ENCODE results near the gene HSPB3.
"Not testable (repeated sequence)": the region's sequence is repeated elsewhere in the genome, so short reads cannot be mapped to it uniquely, and the experiment has no call there.

The HSPB3 gene, protein sequence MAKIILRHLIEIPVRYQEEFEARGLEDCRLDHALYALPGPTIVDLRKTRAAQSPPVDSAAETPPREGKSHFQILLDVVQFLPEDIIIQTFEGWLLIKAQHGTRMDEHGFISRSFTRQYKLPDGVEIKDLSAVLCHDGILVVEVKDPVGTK

DNA sequence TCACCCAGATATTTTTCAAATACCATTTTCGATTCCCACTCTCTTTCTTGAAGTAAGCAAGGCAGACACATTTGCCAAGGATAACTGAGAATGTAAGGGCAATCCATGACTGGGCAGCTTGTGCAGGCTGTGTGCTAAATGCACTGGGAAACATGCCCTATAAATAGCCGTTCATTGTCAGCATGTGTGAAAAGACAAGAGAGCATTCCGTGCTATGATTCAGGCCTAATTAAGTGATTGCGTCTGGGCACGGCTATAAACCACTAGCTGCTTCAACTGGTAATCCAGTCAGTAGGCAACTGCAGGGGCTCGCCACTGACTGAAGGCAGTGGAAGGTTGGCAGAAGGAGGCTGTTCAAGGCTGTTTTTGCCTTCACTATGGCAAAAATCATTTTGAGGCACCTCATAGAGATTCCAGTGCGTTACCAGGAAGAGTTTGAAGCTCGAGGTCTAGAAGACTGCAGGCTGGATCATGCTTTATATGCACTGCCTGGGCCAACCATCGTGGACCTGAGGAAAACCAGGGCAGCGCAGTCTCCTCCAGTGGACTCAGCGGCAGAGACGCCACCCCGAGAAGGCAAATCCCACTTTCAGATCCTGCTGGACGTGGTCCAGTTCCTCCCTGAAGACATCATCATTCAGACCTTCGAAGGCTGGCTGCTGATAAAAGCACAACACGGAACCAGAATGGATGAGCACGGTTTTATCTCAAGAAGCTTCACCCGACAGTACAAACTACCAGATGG is at the start of gene HSPB3:
HSPB3 (plus strand) TSS at position 287 of the 745 bp plus-strand sequence; CDS start at position 378, 91 bp downstream.
- DNase-seq: no peak

DNA sequence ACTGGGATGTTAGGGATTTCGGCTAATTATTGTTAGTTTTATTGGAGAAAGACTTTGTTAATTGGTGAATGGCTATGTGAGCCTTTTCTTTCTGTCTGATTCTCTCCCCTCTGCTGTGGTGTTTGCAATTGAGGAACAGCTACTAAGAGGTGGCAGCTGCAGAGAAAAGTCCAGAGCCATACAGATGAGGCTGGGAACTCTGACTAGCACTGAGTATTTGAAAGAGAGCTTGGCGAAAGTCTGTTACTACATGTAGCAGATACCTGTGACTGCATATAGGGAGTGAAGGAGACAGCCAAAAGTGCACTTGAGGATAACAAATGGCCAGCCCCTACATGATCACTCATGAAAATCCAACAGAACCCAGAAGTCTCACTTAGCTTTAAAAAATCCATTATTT is 44.3 kb upstream of the HSPB3 start:
- DNase-seq: no peak

DNA sequence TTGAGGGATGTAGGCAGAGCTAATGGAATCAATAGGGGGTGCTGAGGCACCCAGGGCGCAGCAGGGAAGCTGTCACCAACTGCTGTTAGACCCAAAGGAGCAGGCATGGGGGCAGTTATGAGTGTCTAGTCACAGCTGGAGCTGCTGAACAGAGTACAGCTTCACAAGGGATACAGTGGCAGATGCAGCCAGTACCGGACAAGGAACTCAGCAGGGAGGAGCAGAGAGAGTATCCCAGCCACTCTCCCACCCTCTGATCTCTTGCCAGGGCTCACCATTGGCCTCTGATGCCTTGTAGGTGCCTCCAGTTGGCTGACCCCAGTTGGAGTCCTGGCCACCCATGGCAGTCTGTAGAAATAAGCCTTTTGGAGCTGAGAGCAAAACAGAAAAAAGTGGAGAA is 42.6 kb upstream of the HSPB3 start:
- DNase-seq: no peak

DNA sequence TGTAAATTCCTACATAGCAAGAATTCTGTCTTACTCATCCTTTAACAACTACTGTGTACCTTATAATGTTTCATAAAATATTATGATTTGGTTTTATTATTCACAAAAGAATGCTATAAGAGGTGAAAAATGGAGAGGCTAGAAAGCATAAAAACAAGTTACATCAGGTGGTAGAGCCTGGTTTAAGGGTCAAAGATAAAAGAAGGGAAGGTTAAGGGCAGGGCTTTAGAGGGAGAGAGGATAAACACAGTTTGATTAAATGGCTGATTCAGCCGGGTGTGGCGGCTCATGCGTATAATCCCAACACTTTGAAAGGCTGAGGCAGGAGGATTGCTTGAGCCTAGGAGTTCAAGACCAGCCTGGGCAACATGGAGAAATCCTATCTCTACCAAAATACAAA is 40.4 kb upstream of the HSPB3 start:
- DNase-seq: no peak

DNA sequence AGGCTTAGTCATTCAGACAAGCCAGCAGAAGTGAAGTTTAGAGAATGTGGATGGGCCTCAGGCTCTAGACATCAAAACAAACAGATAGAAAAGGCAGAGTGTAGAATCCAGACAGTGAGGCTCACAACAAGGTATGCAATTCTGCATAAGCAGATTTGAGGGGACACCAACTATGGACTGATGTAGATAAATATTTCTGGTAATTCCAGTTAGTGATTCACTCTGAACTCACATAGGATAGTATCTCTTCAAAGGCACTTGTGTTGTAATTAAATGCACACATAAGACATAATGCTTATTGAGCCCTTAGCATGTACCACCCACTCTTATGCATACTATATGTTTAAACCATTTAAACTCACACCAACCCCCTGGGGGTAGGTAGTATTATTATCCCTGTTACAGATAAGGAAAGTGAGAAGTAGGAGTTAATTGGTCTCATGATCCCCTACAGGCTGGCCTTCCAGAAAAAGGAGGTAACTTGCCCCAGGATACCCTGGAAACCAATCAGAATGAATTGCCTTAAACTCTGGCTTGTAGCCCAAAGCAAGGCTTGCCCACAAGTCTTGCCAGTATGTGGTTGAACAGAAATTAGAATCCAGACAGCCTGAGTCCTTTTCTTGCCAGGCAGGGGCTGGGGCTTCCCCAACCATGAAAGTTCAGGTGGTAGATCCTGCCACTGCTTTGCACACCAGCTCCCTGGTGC is 39.5 kb upstream of the HSPB3 start:
- no peak for DNase-seq

DNA sequence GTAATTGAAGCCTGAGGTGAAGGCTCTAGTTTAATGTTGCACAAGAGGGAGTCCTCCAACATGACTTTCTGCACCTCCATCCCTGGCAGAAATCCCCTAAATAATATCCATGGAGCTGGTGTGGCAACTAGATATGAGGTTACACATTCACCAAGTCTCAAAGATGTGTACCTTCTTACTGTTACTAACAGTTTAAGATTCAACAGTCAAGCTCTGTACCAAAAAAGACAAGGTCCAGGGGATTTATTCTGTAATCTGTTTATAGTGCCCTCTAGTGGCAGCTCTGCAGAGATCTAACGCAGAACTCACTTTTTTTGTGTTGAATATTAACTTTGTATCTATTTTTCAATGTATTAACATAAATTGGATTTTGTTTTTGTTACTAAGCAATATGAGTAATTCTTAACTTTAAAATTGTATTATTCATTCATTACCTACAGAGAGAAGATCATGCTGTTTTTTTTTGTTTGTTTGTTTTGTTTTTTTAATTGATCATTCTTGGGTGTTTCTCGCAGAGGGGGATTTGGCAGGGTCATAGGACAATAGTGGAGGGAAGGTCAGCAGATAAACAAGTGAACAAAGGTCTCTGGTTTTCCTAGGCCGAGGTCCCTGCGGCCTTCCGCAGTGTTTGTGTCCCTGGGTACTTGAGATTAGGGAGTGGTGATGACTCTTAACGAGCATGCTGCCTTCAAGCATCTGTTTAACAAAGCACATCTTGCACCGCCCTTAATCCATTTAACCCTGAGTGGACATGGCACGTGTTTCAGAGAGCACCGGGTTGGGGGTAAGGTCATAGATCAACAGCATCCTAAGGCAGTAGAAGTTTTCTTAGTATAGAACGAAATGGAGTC is 35.7 kb upstream of the HSPB3 start:
- DNase-seq: peak; percentile 53

DNA sequence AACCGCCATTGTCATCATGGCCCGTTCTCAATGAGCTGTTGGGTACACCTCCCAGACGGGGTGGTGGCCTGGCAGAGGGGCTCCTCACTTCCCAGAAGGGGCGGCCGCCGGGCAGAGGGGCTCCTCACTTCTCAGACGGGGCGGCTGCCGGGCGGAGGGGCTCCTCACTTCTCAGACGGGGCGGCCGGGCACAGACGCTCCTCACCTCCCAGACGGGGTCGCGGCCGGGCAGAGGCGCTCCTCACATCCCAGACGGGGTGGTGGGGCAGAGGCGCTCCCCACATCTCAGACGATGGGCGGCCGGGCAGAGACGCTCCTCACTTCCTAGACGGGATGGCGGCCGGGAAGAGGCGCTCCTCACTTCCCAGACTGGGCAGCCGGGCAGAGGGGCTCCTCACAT is 35.0 kb upstream of the HSPB3 start:
- not testable (repeated sequence) for DNase-seq

DNA sequence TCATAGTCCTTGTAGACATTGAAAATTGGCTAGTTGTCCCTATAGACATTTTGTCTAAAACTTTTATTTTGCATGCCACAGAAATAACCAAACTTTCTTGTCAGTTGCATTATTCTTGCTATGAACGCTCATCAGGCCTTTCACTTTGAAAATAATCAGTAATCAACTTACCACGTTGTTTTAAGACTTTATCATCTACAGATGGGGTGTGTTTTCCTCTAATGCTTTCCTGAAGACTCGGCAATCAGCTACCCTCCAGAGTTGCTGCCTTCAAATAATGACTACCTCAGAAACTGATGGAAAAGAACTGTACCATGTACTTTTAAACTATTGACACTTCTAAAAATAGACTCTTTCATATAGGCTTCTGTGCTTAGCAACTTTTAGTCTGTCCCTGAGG is 33.5 kb upstream of the HSPB3 start:
- DNase-seq: no peak

DNA sequence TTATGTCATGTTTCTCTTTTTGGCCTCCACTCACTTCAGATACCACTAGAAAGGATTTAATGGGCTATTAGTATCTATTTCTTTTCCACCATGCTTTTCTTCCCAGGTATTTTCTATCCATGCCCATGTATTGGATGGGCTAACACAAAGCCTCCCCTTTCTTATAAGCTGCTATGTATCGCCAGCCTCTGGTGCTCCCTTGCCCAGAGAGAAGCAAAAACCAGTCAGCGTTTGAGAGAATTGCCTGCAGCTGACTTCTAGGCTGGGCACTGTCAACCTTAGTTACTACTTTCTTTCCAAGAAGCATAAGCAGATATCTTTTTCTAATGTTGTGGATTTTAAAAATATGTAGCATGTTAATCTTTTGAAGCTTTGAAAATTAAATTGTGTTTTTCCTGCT is 30.2 kb upstream of the HSPB3 start:
- no peak for DNase-seq

DNA sequence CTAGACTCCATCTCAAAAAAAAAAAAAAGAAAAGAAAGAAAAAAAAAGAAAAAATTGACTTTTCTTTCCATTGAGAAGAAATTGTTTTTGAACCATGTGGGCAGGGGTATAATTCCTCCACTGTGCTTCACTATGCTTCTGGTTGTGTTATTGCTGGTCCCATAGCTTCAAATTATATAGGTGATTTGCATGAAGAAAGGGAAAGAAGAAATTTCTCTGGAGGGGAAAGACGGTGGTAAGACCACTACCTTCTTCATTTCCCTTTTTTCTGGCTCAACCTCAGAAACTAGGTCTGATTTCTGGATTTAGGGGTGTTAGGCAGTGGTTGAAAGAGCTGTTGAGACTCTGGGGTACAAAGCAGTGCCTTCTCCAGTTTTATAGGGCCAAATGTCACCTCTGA is 29.3 kb upstream of the HSPB3 start:
- no peak for DNase-seq

DNA sequence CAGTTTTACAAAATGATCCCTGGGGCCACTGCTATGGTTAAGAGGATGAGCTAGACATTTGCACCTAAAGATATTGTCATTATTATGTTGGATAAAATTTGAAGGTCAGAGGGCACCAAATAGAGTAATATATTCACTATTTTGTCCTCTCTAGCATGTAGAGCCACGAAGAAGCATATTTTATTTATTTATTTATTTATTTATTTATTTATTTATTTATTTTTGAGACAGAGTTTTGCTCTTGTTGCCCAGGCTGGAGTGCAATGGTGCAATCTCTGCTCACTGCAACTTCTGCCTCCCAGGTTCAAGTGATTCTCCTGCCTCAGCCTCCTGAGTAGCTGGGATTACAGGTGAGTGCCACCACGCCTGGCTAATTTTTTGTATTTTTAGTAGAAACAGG is 20.8 kb upstream of the HSPB3 start:
- not testable (repeated sequence) for DNase-seq

DNA sequence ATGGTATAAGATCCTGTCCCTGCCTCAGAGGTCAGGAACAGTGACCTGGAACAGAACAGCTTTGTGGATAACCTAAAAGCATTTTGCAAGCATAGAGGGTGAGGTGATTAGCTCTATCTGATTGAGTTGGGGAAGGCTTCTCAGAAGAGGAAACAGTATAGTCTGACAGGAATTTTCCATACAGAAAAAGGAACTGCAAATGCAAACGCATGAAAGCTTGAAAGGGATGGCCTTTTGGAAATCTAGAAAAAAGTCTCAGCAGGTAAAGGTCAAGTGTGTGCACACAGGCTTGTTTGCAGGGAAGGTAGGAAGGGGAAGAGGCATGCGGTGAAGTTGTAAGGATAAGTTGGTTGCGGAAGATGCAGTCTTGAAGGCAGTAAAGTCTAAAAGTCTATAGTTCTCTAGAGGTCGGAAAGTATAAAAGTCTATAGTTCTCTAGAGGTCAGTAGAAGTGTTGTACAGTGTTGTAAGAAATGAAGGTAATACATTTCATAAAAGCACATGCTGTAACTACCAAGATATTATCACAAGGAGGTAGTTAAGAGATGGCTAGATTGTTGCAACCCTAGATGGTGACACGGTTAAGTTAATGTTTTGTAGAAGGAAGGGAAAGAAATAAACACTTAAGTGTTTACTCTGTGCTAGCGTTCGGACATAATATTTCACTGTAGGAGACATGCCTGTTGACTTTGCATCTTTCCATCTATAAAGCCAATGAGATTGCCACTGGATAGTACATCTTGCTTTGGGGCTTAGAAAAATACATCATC is 16.7 kb upstream of the HSPB3 start:
- DNase-seq: no peak

DNA sequence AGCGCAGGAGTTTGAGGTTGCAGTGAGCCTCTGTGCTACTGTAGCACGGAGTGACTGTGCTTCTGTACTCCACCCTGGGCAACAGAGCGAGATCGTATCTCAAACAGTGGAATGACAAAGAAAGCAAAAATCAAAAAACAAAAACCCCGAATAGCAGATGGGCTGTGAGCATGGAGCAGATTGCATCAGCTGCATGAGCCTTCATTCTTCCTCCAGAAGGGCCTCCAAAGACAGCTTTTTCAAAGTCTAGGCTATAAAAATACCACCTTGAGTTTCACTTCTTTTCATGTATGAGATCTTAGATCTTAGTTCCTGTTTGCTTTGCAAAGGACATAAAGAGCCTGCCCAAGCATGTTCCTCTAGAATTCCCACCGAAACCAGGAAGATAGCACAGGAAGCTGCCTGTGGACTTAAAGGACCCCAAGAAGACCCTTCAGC is 15.0 kb upstream of the HSPB3 start:
- DNase-seq: no peak

DNA sequence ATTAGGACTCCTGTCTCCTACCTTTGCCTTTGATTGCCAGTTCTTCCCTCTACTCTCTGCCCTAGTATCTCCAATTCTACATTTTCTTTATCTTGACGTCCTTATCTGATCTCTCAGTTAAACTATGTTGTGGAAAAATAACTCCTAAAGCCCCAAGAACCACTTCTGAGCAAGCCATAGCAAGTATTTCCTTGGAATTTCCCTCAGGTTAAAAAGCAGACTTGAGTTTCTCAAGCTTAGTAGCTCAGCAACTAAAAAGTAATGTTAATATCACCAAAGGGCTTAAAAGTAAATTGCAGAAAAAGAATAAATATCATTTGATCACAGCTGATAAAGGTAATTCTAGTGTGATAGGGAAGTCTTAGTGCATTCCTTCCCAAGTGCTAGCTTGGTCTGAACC is 13.2 kb upstream of the HSPB3 start:
- no peak for DNase-seq

DNA sequence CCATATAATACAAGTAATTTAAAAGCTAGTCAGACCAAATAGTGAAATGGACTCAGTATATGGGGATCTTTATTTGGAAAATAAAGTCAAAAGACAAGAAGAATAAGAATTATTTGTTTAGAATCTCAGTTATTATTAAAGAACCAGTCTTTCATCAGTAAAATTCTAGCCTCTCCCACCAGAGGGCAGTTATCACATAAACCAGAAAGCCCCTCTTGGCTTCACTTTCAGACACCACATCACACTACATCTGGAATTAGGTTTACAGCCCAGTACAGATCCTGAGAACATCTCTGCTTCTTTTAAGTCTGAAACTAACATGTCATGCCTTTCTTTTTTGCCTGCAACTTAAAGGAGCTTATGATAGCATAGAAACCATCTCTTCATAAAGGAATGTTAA is 12.2 kb upstream of the HSPB3 start:
- peak; percentile 23 for DNase-seq

DNA sequence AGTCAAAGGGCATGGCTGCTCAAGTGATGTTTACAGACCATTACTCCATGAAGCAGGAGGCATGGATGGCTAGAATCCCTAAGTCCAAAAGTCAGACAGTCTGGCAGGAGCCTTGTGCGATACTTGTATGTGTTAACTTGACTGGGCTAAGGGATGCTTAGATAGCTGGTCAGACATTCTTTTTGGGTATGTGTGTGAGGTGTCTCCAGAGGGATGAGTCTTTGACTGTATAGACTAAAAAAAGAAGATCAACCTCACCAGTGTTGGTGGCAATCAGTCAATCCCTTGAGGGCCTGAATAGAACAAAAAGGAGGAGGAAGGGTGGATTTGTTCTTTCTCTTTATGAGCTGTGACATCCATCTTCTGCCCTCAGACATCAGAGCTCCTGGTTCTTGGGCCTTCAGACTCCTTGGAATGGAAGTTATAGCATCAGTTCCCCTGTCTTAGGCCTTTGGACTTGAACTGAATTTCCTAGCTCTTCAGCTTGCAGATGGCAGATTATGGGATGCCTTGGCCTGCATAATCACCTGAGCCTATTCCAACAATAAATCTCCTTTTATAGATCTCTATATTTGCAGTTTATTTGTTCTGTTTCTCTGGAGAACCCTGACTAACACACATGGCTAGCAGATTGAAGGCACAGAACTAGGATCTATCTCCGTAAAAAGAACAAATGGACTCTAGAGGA is 9.7 kb upstream of the HSPB3 start:
- DNase-seq: no peak

DNA sequence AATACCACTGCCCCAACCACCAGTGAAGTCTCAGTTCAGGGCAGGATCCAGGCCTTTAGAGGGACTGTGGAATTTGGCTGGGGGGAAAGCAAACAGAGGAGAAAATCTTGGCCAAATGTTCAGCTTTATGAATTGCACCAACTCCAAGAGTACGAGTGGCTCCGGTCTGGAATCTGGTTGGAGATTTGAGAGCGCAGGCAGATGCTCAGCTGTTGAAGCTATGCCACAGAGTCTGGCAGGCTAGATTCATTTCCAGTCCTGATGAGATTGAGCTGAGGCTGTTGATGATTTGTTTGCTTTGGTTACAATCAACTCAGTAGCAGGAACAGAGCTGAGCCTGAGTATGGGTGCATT is 9.1 kb upstream of the HSPB3 start:
- no peak for DNase-seq

DNA sequence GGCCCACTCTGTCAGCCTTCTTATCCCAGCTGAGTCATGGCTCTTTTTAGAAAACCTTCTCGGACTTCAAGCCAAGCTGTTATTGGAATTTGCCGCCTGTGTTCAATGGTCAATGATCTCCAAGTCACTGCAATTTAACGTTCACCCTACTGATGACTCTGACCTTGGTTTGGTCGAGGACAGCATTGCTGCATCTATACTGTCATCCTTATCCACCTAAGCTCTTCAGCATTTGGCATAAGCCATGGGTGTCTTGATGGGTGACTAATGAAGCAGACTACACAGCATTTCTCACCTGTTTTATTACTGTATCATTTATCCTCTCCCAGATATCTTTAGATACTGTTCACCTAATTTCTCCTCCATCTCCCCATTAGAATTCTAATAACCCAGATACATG is 5.6 kb upstream of the HSPB3 start:
- no peak for DNase-seq

DNA sequence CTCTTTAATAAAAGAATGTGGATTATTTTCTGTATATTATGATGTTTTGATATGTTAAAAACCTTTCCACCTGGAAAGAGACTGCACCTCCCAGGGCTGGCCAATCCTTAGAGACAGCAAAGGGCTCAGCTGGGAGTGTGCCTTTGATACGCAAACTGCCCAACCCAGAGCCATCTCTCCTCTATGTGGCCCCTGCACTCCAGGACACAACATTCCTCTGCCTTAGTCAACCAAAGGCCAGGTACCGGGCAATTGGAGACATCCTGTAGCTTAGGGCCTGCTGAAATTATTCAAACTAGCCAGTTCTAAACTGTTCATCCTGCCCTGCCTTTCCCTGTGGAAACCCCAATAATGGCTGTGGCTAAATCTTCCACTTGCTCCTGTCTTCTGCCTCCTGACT is 5.0 kb upstream of the HSPB3 start:
- no peak for DNase-seq

DNA sequence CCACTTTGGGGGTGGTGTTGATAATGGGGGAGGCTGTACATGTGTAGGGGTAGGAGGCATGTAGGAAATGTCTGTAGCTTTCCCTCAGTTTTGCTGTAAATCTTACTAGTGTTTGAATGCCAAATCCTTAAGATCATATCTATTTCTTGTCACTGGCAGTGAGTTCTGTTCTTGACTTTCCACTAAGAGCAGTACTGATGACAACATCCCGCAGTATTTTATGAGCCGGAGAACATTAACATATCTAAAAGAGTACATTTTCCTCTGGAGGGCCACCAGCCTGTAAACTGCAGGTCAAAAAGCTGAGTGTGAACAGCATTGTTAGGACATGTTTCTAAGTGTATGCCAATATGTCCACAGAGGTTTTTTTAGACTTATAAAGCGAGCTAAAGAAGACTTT is 2.5 kb upstream of the HSPB3 start:
- DNase-seq: no peak

DNA sequence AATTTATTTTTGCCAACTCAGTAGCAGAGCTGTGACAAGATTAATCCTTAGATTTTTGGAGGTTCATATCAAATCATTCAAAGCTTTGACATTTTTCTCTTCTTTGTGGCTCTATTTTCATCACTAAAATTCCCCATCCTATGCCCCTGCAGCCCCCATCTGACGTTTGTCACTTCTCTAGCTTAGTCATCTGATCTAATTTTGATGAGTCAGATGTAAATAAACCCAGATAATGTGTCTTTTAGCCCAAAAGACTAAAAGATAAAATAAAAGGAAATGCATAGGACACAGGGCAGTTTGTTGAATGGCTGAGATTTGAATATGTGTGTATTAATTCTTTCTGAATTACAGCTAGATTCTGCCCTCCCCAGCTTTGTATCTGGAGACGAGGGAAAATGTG is 897 bp upstream of the HSPB3 start:
- no peak for DNase-seq

All from activated CD4-positive, alpha-beta T cell treated with anti-CD3 and anti-CD28 coated beads, Interleukin-10, Interleukin-2, amounts not matched to agents 100 ng/mL and 50 ng/mL, durations not matched to agents 16 hours and 8 hours (primary cell).